Measurements from ENCODE around the gene PRELID1.
"Not testable (repeated sequence)": the region's sequence is repeated elsewhere in the genome, so short reads cannot be mapped to it uniquely, and the experiment has no call there.

The PRELID1 gene

GRCh38 chr5:177300236-177300880, 3.2 kb upstream of the PRELID1 start:
- no peak overlapping the region for H3K27ac ChIP-seq (ENCODE audit: low read length)
- no peak overlapping the region for H3K4me3 ChIP-seq (ENCODE audit: low read length)
- no peaks in the 10 kb centered on the region for H3K9me3 ChIP-seq (ENCODE audit: control insufficient read depth, low read depth, low read length)
- H3K4me1 ChIP-seq (ENCODE audit: control insufficient read depth, low read depth, low read length) = peaks cover 10% of the 10 kb centered on the region
- H3K9ac ChIP-seq (ENCODE audit: low read length) = no peak overlapping the region
- H3K36me3 ChIP-seq (ENCODE audit: control insufficient read depth, low read depth, low read length) = peaks cover 21% of the 10 kb centered on the region
- no peaks in the 10 kb centered on the region for H3K27me3 ChIP-seq (ENCODE audit: control insufficient read depth, insufficient read depth, low read length)

- no peaks in the 10 kb centered on the region for H3K9me3 ChIP-seq (ENCODE audit: control insufficient read depth, low read depth, low read length)
- no peak overlapping the region for H3K9ac ChIP-seq (ENCODE audit: low read length)
- peaks cover 10% of the 10 kb centered on the region for H3K4me1 ChIP-seq (ENCODE audit: control insufficient read depth, low read depth, low read length)
- no peaks in the 10 kb centered on the region for H3K27me3 ChIP-seq (ENCODE audit: control insufficient read depth, insufficient read depth, low read length)
- H3K36me3 ChIP-seq (ENCODE audit: control insufficient read depth, low read depth, low read length) = peaks cover 21% of the 10 kb centered on the region
- no peak overlapping the region for H3K27ac ChIP-seq (ENCODE audit: low read length)
- H3K4me3 ChIP-seq (ENCODE audit: low read length) = no peak overlapping the region
Measured at GRCh38 chr5:177300951-177301350, 2.6 kb upstream of the PRELID1 start.

- H3K4me1 ChIP-seq (ENCODE audit: control insufficient read depth, low read depth, low read length) = peaks cover 10% of the 10 kb centered on the region
- H3K36me3 ChIP-seq (ENCODE audit: control insufficient read depth, low read depth, low read length) = peaks cover 21% of the 10 kb centered on the region
- H3K4me3 ChIP-seq (ENCODE audit: low read length) = no peak overlapping the region
- H3K9ac ChIP-seq (ENCODE audit: low read length) = no peak overlapping the region
- no peaks in the 10 kb centered on the region for H3K27me3 ChIP-seq (ENCODE audit: control insufficient read depth, insufficient read depth, low read length)
- no peaks in the 10 kb centered on the region for H3K9me3 ChIP-seq (ENCODE audit: control insufficient read depth, low read depth, low read length)
- no peak overlapping the region for H3K27ac ChIP-seq (ENCODE audit: low read length)
Measured at GRCh38 chr5:177301503-177302165, 2.0 kb upstream of the PRELID1 start.

- Histone ChIP-seq H3K9me3 (ENCODE audit: control insufficient read depth, low read depth, low read length) (no peaks in the 10 kb centered on the region), H3K27me3 (ENCODE audit: control insufficient read depth, insufficient read depth, low read length) (no peaks in the 10 kb centered on the region), H3K4me1 (ENCODE audit: control insufficient read depth, low read depth, low read length) (peaks cover 10% of the 10 kb centered on the region), H3K27ac (ENCODE audit: low read length) (no peak overlapping the region), H3K36me3 (ENCODE audit: control insufficient read depth, low read depth, low read length) (peaks cover 22% of the 10 kb centered on the region), H3K9ac (ENCODE audit: low read length) (peak overlapping the region; percentile 68), H3K4me3 (ENCODE audit: low read length) (peak overlapping the region; percentile 96)
Measured at GRCh38 chr5:177302354-177303110, 1.1 kb upstream of the PRELID1 start.

- H3K9ac ChIP-seq (ENCODE audit: low read length) = peak overlapping the region; percentile 88
- no peak overlapping the region for H3K27ac ChIP-seq (ENCODE audit: low read length)
- H3K36me3 ChIP-seq (ENCODE audit: control insufficient read depth, low read depth, low read length) = peaks cover 22% of the 10 kb centered on the region
- H3K4me3 ChIP-seq (ENCODE audit: low read length) = peak overlapping the region; percentile 96
- H3K9me3 ChIP-seq (ENCODE audit: control insufficient read depth, low read depth, low read length) = no peaks in the 10 kb centered on the region
- no peaks in the 10 kb centered on the region for H3K27me3 ChIP-seq (ENCODE audit: control insufficient read depth, insufficient read depth, low read length)
- peaks cover 10% of the 10 kb centered on the region for H3K4me1 ChIP-seq (ENCODE audit: control insufficient read depth, low read depth, low read length)
Measured at GRCh38 chr5:177303925-177304391, 359 bp downstream of the PRELID1 start.

- Histone ChIP-seq H3K4me1 (ENCODE audit: control insufficient read depth, low read depth, low read length) (peaks cover 10% of the 10 kb centered on the region), H3K4me3 (ENCODE audit: low read length) (peak overlapping the region; percentile 96), H3K27ac (ENCODE audit: low read length) (no peak overlapping the region), H3K9me3 (ENCODE audit: control insufficient read depth, low read depth, low read length) (no peaks in the 10 kb centered on the region), H3K9ac (ENCODE audit: low read length) (peak overlapping the region; percentile 88), H3K36me3 (ENCODE audit: control insufficient read depth, low read depth, low read length) (peaks cover 22% of the 10 kb centered on the region), H3K27me3 (ENCODE audit: control insufficient read depth, insufficient read depth, low read length) (no peaks in the 10 kb centered on the region)
Measured at GRCh38 chr5:177304392-177305119, 957 bp downstream of the PRELID1 start.

- not testable (repeated sequence) for H3K4me1 ChIP-seq (ENCODE audit: control insufficient read depth, low read depth, low read length); H3K27me3 ChIP-seq (ENCODE audit: control insufficient read depth, insufficient read depth, low read length); H3K27ac ChIP-seq (ENCODE audit: low read length); H3K4me3 ChIP-seq (ENCODE audit: low read length); H3K9ac ChIP-seq (ENCODE audit: low read length); H3K9me3 ChIP-seq (ENCODE audit: control insufficient read depth, low read depth, low read length)
- H3K36me3 ChIP-seq (ENCODE audit: control insufficient read depth, low read depth, low read length) = peaks cover 22% of the 10 kb centered on the region
Measured at GRCh38 chr5:177306103-177306640, 2.6 kb downstream of the PRELID1 start.

- Histone ChIP-seq H3K4me1 (ENCODE audit: control insufficient read depth, low read depth, low read length) (peaks cover 10% of the 10 kb centered on the region), H3K36me3 (ENCODE audit: control insufficient read depth, low read depth, low read length) (peaks cover 22% of the 10 kb centered on the region), H3K4me3 (ENCODE audit: low read length) (no peak overlapping the region)
Measured at GRCh38 chr5:177306674-177307543, 3.3 kb downstream of the PRELID1 start.

GRCh38 chr5:177307544-177308363, 4.2 kb downstream of the PRELID1 start:
- Histone ChIP-seq H3K27me3 (ENCODE audit: control insufficient read depth, insufficient read depth, low read length) (no peaks in the 10 kb centered on the region), H3K27ac (ENCODE audit: low read length) (no peak overlapping the region), H3K4me1 (ENCODE audit: control insufficient read depth, low read depth, low read length) (peaks cover 10% of the 10 kb centered on the region), H3K4me3 (ENCODE audit: low read length) (no peak overlapping the region), H3K9me3 (ENCODE audit: control insufficient read depth, low read depth, low read length) (no peaks in the 10 kb centered on the region), H3K9ac (ENCODE audit: low read length) (no peak overlapping the region), H3K36me3 (ENCODE audit: control insufficient read depth, low read depth, low read length) (peaks cover 22% of the 10 kb centered on the region)

More at GRCh38 chr5:177306674-177307543, 3.3 kb downstream of the PRELID1 start:
- no peaks in the 10 kb centered on the region for H3K27me3 ChIP-seq (ENCODE audit: control insufficient read depth, insufficient read depth, low read length)
- H3K9me3 ChIP-seq (ENCODE audit: control insufficient read depth, low read depth, low read length) = no peaks in the 10 kb centered on the region
- no peak overlapping the region for H3K27ac ChIP-seq (ENCODE audit: low read length)
- H3K9ac ChIP-seq (ENCODE audit: low read length) = no peak overlapping the region

- H3K27me3 ChIP-seq (ENCODE audit: control insufficient read depth, insufficient read depth, low read length) = no peaks in the 10 kb centered on the region
- peaks cover 10% of the 10 kb centered on the region for H3K4me1 ChIP-seq (ENCODE audit: control insufficient read depth, low read depth, low read length)
- no peak overlapping the region for H3K9ac ChIP-seq (ENCODE audit: low read length)
- no peaks in the 10 kb centered on the region for H3K9me3 ChIP-seq (ENCODE audit: control insufficient read depth, low read depth, low read length)
- H3K4me3 ChIP-seq (ENCODE audit: low read length) = no peak overlapping the region
- H3K36me3 ChIP-seq (ENCODE audit: control insufficient read depth, low read depth, low read length) = peaks cover 22% of the 10 kb centered on the region
- H3K27ac ChIP-seq (ENCODE audit: low read length) = no peak overlapping the region
Measured at GRCh38 chr5:177308740-177309139, 5.1 kb downstream of the PRELID1 start.

Data from iPS-18a (cell line).